ENCODE data around the gene FBP2. TPM values are rescaled to one million over a fixed set of nuclear protein-coding genes. Genes with fewer than 3 reads are reported as not detected.

The FBP2 gene
- total and polyA plus RNA-seq, 2 donors (not counting 1 experiment from before 2014, with no cell fraction given) = not detected

GRCh38 chr9:94586316-94586715, 7.3 kb downstream of the FBP2 start:
- Mint-ChIP-seq H3K4me1 (peaks cover 8% of the 10 kb centered on the region), H3K9me3 (ENCODE audit: insufficient read depth) (no peaks in the 10 kb centered on the region), H3K27me3 (peaks cover 16% of the 10 kb centered on the region), H3K4me3 (peak overlapping the region; percentile 42), H3K27ac (no peak overlapping the region)
- Histone ChIP-seq H3K9me3 (ENCODE audit: control extremely low read depth in 1 of 3, control insufficient read depth in 2 of 3, insufficient read depth in 1 of 3, low read length in 2 of 3) (no peaks in the 10 kb centered on the region), H3K36me3 (replicated peaks in 1 of 2; ENCODE audit: control extremely low read depth in 1 of 2, control insufficient read depth in 1 of 2, extremely low read depth in 1 of 2, insufficient read depth in 2 of 2, low read length in 1 of 2) (no peaks in the 10 kb centered on the region), H3K4me3 (ENCODE audit: control extremely low read depth in 1 of 5, extremely low read depth in 1 of 5, insufficient read depth in 1 of 5, low read depth in 2 of 5, low read length in 4 of 5) (no peak overlapping the region), H3K9ac (ENCODE audit: low read length) (no peak overlapping the region), H4K20me1 (ENCODE audit: control insufficient read depth, insufficient read depth, low read length, poor library complexity, severe bottlenecking) (no peaks in the 10 kb centered on the region), H3K4me2 (replicated peaks; ENCODE audit: low read depth, low read length, poor library complexity, severe bottlenecking) (peak overlapping the region; percentile 9), H3K27me3 (replicated peaks in 1 of 4; ENCODE audit: control extremely low read depth in 1 of 4, control insufficient read depth in 3 of 4, insufficient read depth in 4 of 4, low read length in 3 of 4) (no peaks in the 10 kb centered on the region), H3K27ac (ENCODE audit: low read length in 2 of 2) (no peak overlapping the region), H3K4me1 (ENCODE audit: control insufficient read depth in 2 of 2, insufficient read depth in 2 of 2, low read length in 2 of 2) (peaks cover 0 to 3% of the 10 kb centered on the region in 2 donors), H3K79me2 (ENCODE audit: control insufficient read depth, insufficient read depth, low read length) (no peaks in the 10 kb centered on the region), H2AFZ (ENCODE audit: insufficient read depth, low read depth, low read length, poor library complexity, severe bottlenecking) (peak overlapping the region; percentile 26)
- TF ChIP-seq, protein P1, sequence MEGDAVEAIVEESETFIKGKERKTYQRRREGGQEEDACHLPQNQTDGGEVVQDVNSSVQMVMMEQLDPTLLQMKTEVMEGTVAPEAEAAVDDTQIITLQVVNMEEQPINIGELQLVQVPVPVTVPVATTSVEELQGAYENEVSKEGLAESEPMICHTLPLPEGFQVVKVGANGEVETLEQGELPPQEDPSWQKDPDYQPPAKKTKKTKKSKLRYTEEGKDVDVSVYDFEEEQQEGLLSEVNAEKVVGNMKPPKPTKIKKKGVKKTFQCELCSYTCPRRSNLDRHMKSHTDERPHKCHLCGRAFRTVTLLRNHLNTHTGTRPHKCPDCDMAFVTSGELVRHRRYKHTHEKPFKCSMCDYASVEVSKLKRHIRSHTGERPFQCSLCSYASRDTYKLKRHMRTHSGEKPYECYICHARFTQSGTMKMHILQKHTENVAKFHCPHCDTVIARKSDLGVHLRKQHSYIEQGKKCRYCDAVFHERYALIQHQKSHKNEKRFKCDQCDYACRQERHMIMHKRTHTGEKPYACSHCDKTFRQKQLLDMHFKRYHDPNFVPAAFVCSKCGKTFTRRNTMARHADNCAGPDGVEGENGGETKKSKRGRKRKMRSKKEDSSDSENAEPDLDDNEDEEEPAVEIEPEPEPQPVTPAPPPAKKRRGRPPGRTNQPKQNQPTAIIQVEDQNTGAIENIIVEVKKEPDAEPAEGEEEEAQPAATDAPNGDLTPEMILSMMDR (IDR thresholded peaks at IDR 0.05) = no peak
- no peak for TF ChIP-seq EZH2 (IDR thresholded peaks at IDR 0.05; ENCODE audit: borderline replicate concordance, insufficient read depth, low read depth, low read length, poor library complexity, severe bottlenecking)
- intact Hi-C loops (cut with micrococcal nuclease) = no loop called here
- POLR2A ChIA-PET = no interaction called here
- CTCF ChIA-PET = interaction anchor here (1.0 kb wide), 1 partner anchor 17 kb away, joined by 3 read pairs; no protein-coding TSS in a partner anchor
- no peak for DNase-seq
- WGBS (ENCODE audit: insufficient coverage) = no CpG with 5 or more reads among the region's 4 CpGs
- no peak for ATAC-seq (ENCODE audit: low read depth)

- Histone ChIP-seq H3K4me3 (ENCODE audit: control extremely low read depth in 1 of 5, extremely low read depth in 1 of 5, insufficient read depth in 1 of 5, low read depth in 2 of 5, low read length in 4 of 5) (no peak overlapping the region), H3K27ac (ENCODE audit: low read length in 2 of 2) (no peak overlapping the region), H4K20me1 (ENCODE audit: control insufficient read depth, insufficient read depth, low read length, poor library complexity, severe bottlenecking) (no peaks in the 10 kb centered on the region), H3K9me3 (ENCODE audit: control extremely low read depth in 1 of 3, control insufficient read depth in 2 of 3, insufficient read depth in 1 of 3, low read length in 2 of 3) (no peaks in the 10 kb centered on the region), H3K4me1 (ENCODE audit: control insufficient read depth in 2 of 2, insufficient read depth in 2 of 2, low read length in 2 of 2) (peaks cover 0 to 3% of the 10 kb centered on the region in 2 donors), H3K4me2 (replicated peaks; ENCODE audit: low read depth, low read length, poor library complexity, severe bottlenecking) (no peak overlapping the region), H3K36me3 (replicated peaks in 1 of 2; ENCODE audit: control extremely low read depth in 1 of 2, control insufficient read depth in 1 of 2, extremely low read depth in 1 of 2, insufficient read depth in 2 of 2, low read length in 1 of 2) (no peaks in the 10 kb centered on the region), H3K27me3 (replicated peaks in 1 of 4; ENCODE audit: control extremely low read depth in 1 of 4, control insufficient read depth in 3 of 4, insufficient read depth in 4 of 4, low read length in 3 of 4) (no peaks in the 10 kb centered on the region), H3K9ac (ENCODE audit: low read length) (no peak overlapping the region), H2AFZ (ENCODE audit: insufficient read depth, low read depth, low read length, poor library complexity, severe bottlenecking) (no peak overlapping the region), H3K79me2 (ENCODE audit: control insufficient read depth, insufficient read depth, low read length) (no peaks in the 10 kb centered on the region)
- ATAC-seq (ENCODE audit: low read depth) = no peak
- Mint-ChIP-seq H3K4me3 (no peak overlapping the region), H3K27me3 (peaks cover 16% of the 10 kb centered on the region), H3K27ac (no peak overlapping the region), H3K9me3 (ENCODE audit: insufficient read depth) (no peaks in the 10 kb centered on the region), H3K4me1 (peaks cover 8% of the 10 kb centered on the region)
- TF ChIP-seq EZH2 (IDR thresholded peaks at IDR 0.05; ENCODE audit: borderline replicate concordance, insufficient read depth, low read depth, low read length, poor library complexity, severe bottlenecking) = no peak
- TF ChIP-seq, protein P1 (IDR thresholded peaks at IDR 0.05) = no peak
- intact Hi-C loops (cut with micrococcal nuclease) = no loop called here
- POLR2A ChIA-PET = no interaction called here
- DNase-seq = no peak
- WGBS (ENCODE audit: insufficient coverage) = 58% methylated on average over 4 of the region's 6 CpGs
- CTCF ChIA-PET = no interaction called here
Observed at GRCh38 chr9:94584555-94584954, 9.1 kb downstream of the FBP2 start.

All from B cell (primary cell).